Uterus (tissue), 2 donors: ENCODE results near the gene HIP1.

Experiments used
- CTCF ChIP-seq, 4 experiments: fragments of 200-600 bp in 2 of 4; fragments of 450-650 bp in 2 of 4; sonication (generic) in 2 of 4; IDR thresholded peaks; one replicate each; pipeline ENCODE4 v1.5.1; 2016 to 2019; ENCODE audit warnings: antibody characterized with exemption in 4 of 4, mild to moderate bottlenecking in 2 of 4, moderate library complexity in 1 of 4
- POLR2A ChIP-seq, 2 donors: fragments of 450-650 bp; IDR thresholded peaks; one replicate each; pipeline ENCODE4 v1.6.1; 2016; ENCODE audit warnings: antibody characterized with exemption in 2 of 2, mild to moderate bottlenecking in 1 of 2, moderate library complexity in 1 of 2

- TF ChIP-seq CTCF (IDR thresholded peaks at IDR 0.05) (no peak), POLR2A (IDR thresholded peaks at IDR 0.05) (no peak)
These were observed 83.2 kb downstream of the HIP1 start for GRCh38 chr7:75655536-75655935.
